Neutrophil (primary cell): ENCODE measurements around the gene POLN.

Source experiments
- H3K27ac ChIP-seq: fragments of 200-600 bp; sonication (generic); 2 replicates; pipeline ENCODE4 v1.5.1; 2016; ENCODE audit warnings: mild to moderate bottlenecking, moderate library complexity
- H3K27me3 ChIP-seq: fragments of 200-600 bp; sonication (generic); 2 replicates; pipeline ENCODE4 v1.6.0; 2016; ENCODE audit warnings: mild to moderate bottlenecking
- H3K36me3 ChIP-seq: fragments of 200-600 bp; sonication (generic); 2 replicates; pipeline ENCODE4 v1.5.1; 2017
- H3K4me1 ChIP-seq, 2 experiments: fragments of 200-600 bp in 1 of 2; sonication (generic) in 1 of 2; 1 replicate in 1 of 2; 2 replicates in 1 of 2; pipeline versions ENCODE4 v1.5.1 to v1.6.1; 2013 to 2016; ENCODE audit warnings: low read depth in 1 of 2, low read length in 1 of 2, mild to moderate bottlenecking in 1 of 2, moderate library complexity in 1 of 2; ENCODE audit not compliant: control insufficient read depth in 1 of 2, insufficient read depth in 1 of 2
- H3K4me3 ChIP-seq, 2 experiments: fragments of 200-600 bp in 1 of 2; sonication (generic) in 1 of 2; 1 replicate in 1 of 2; 2 replicates in 1 of 2; pipeline ENCODE4 v1.5.1; 2013 to 2016; ENCODE audit warnings: low read depth in 1 of 2, low read length in 1 of 2, mild to moderate bottlenecking in 1 of 2, moderate library complexity in 1 of 2
- H3K9me3 ChIP-seq: fragments of 200-600 bp; sonication (generic); 2 replicates; pipeline ENCODE4 v1.5.1; 2016
- TF ChIP-seq, protein P1 (sequence below): fragments of 200-600 bp; sonication (generic); IDR thresholded peaks from 2 replicates; pipeline ENCODE4 v1.5.1; 2016; ENCODE audit warnings: antibody characterized with exemption

Gene POLN

DNA sequence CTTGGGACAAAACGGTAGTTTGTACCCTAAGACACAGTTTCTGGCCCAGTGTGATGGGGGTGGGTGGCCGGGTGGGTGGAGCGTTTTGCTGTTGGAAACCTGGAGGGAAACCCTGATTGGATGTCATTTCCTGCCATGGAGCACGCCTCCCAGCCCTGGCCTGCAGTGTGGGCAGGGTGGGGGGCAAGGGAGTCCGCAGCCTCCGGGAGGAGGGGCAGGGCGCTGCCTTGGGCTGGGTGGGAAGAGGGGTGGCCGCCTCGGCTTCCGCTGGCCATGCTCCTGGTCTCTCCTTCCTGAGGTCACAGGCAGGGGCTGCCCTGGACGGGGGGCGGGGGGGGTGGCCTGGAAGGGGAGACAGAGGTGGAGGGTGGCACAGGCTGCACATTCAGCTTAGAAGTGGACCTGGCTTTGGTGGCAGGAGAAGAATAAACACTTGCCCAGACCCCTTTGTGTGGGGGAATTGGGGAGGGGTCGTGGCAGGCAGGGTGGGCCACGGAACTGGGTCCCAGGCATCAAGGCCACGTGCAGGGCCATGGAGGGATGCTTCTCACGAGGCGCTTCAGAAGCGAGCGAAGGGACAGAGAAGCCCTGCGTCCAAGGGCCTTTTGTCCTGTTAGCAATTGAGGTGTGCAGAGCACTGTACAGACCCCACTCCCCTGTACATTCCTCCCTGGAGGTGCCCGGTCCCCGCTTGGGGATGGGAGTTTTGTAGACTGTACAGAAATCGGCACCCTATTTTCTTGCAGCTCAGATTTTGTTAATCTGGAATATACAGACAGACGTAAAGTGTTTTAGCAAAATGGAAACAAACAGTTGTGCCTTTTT is 176.6 kb downstream of the POLN start:
- H3K4me3 ChIP-seq = no peak overlapping the region
- H3K27me3 ChIP-seq = peaks cover 31% of the 10 kb centered on the region
- H3K27ac ChIP-seq = no peak overlapping the region
- H3K9me3 ChIP-seq = no peaks in the 10 kb centered on the region
- H3K36me3 ChIP-seq = no peaks in the 10 kb centered on the region
- H3K4me1 ChIP-seq = no peaks in the 10 kb centered on the region
- TF ChIP-seq, protein P1, sequence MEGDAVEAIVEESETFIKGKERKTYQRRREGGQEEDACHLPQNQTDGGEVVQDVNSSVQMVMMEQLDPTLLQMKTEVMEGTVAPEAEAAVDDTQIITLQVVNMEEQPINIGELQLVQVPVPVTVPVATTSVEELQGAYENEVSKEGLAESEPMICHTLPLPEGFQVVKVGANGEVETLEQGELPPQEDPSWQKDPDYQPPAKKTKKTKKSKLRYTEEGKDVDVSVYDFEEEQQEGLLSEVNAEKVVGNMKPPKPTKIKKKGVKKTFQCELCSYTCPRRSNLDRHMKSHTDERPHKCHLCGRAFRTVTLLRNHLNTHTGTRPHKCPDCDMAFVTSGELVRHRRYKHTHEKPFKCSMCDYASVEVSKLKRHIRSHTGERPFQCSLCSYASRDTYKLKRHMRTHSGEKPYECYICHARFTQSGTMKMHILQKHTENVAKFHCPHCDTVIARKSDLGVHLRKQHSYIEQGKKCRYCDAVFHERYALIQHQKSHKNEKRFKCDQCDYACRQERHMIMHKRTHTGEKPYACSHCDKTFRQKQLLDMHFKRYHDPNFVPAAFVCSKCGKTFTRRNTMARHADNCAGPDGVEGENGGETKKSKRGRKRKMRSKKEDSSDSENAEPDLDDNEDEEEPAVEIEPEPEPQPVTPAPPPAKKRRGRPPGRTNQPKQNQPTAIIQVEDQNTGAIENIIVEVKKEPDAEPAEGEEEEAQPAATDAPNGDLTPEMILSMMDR = no peak

DNA sequence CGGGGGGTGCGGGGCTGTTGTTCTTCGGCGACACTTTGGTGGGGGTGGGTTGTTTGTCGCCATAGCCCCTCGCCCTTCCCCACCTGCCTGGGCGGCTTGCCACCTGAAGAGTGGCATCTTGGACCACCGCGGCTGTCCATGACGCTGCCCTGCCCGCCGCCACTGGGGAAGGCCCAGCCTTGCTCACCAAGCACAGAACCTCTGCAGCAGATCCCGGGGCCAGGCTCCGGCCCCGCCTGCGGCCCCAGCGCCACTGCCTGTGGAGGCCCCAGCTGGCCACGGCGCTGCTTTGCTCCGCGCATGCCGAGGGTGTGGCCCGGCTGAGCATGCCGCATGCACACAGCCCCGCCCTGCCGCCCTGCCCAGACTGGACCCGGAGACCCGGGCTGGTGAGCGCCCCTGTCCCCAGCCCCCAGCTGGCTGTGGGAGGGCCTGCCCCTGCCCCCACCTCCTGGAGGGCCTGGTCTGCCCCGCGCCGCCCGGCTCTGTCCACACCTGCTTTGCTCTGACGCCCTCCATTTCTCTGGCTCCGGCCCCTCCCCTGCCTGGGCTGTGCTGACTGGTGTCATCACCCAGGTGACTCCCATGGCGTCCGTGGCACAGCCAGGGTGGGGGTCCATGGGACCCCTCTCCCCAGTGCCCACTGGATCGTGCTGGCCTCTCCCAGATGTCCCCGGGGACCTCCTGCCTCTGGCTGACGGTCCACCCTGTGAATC is 177.5 kb downstream of the POLN start:
- no peak overlapping the region for H3K27ac ChIP-seq
- no peaks in the 10 kb centered on the region for H3K9me3 ChIP-seq
- H3K27me3 ChIP-seq = peaks cover 40% of the 10 kb centered on the region
- H3K4me3 ChIP-seq = no peak overlapping the region
- H3K4me1 ChIP-seq = peaks cover 0 to 4% of the 10 kb centered on the region in 2 experiments
- TF ChIP-seq, protein P1 = no peak
- no peaks in the 10 kb centered on the region for H3K36me3 ChIP-seq

DNA sequence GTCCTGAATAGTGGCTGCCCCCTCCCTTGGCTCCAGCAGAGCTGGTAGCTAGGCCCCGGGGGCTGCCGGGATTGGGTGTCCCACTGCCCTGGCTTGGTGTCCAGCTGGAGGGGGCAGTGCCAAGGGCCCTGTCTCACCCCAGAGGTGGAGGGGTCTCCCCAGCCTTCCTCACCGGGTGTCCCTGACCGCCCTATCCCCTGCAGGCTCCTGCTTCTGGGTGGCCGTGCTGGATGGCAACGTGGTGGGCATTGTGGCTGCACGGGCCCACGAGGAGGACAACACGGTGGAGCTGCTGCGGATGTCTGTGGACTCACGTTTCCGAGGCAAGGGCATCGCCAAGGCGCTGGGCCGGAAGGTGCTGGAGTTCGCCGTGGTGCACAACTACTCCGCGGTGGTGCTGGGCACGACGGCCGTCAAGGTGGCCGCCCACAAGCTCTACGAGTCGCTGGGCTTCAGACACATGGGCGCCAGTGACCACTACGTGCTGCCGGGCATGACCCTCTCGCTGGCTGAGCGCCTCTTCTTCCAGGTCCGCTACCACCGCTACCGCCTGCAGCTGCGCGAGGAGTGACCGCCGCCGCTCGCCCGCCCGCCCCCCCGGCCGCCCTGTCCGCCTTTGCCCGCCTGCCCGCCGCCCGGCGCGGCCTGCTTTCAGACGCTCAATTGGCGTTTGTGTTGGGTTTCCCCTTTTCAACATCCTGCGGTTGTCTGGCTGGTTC is 178.2 kb downstream of the POLN start:
- H3K9me3 ChIP-seq = no peaks in the 10 kb centered on the region
- no peak overlapping the region for H3K4me3 ChIP-seq

DNA sequence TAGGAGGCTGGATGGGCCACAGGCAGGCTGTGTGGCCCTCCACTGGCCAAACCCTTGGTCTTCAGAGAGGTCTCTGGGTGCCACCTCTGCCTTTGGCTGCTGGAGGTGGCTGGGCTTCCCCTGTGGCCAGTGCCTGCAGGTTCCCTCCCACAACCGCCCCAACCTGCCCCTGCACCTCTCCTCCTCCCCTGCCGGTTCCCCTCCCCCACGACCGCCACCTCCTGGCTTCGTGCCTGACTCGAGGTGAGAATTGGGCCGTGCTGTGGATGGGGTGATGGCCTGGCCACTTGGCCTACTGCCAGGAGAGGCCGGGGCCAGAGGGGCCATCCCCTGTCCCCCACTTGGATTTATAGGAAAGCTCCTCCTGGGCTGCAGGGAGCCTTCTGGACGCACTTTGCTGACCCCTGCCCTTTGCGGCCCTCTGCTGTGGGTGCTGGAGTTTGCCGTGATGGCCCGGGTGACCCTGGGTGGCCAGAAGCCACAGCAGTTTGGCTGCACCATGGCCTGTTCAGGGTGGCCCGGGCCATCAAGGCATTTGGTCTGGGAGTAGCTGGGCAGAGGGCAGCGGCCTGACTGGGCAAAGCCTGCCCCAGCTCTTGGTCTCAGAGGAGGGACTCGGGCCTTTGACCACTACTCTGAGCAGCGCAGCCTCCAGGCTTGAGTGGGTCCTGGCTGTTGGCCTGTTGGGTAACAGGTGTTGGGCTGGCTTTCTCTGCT is 179.0 kb downstream of the POLN start:
- H3K27me3 ChIP-seq = peaks cover 53% of the 10 kb centered on the region
- H3K36me3 ChIP-seq = no peaks in the 10 kb centered on the region
- H3K27ac ChIP-seq = no peak overlapping the region
- no peak overlapping the region for H3K4me3 ChIP-seq
- no peaks in the 10 kb centered on the region for H3K9me3 ChIP-seq
- TF ChIP-seq, protein P1 = no peak
- peaks cover 0 to 9% of the 10 kb centered on the region in 2 experiments for H3K4me1 ChIP-seq

More for the DNA sequence above, 178.2 kb downstream of the POLN start:
- Histone ChIP-seq H3K36me3 (no peaks in the 10 kb centered on the region), H3K27me3 (peaks cover 45% of the 10 kb centered on the region), H3K4me1 (peaks cover 0 to 4% of the 10 kb centered on the region in 2 experiments), H3K27ac (no peak overlapping the region)
- TF ChIP-seq, protein P1 = no peak
